OCI-M2 (cell line): ENCODE data around the gene VAV3.
"Not testable (repeated sequence)": the region's sequence is repeated elsewhere in the genome, so short reads cannot be mapped to it uniquely, and the experiment has no call there.

Experiments
- DNase-seq: peaks from one replicate; lab custom pipeline; 2025; ENCODE audit not compliant: unreplicated experiment; lab: John Stamatoyannopoulos, UW

Gene VAV3

DNA sequence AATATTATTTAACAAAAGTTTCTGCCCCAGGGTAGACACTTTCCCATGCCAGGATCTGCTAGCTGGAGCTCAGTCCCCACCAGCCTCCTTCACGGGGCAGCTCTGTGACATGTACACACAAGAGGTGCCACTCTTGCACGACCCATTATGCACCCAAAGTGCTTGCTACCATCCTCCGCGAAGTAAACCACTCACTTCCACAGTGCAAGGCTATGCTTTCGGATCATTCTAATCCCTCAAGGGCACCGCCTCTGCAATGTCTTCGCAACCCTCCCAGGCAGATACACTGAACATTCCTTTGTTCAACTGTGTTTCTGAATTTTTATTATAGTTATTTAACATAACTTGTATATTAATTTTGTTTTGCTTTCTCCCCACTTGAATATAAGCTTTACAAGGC, 303.8 kb downstream of the VAV3 start:
- no peak for DNase-seq

DNA sequence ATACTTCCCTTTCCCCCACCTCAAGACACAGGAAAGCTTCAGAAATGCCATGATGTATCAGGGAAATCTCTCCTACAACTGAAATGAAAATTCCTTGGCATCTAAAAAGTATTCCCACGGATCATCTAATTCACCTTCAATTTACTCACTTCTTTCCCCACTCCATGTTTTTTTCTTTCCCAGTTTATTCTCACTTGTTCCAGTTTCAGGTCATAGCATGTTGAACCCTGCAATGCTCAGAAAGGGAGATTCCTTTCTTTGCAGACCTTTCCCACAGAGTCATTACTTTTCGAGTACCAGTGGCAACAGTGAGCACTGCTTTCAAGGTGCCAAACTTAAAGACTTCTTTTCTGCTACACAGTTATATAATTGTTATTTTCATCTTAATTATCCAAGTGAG, 305.0 kb downstream of the VAV3 start:
- DNase-seq: no peak

DNA sequence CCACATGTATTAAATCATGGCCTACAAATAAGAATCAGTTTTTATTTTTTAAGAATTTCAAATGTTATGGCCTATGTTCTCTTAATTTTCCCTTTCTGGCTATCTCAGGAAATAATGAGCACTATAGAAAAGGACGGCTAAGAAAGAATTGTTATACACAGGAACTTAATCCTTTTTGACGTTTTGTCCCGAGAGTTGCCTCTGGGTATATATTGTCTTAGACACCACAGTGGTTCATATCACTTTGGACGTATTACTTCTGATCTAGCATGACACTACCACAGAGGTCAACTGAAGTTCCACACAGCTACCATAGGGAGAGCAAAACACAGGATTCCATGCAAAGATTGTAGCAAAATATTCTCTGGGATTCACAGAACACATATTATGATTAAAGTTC, 307.6 kb downstream of the VAV3 start:
- DNase-seq: no peak

DNA sequence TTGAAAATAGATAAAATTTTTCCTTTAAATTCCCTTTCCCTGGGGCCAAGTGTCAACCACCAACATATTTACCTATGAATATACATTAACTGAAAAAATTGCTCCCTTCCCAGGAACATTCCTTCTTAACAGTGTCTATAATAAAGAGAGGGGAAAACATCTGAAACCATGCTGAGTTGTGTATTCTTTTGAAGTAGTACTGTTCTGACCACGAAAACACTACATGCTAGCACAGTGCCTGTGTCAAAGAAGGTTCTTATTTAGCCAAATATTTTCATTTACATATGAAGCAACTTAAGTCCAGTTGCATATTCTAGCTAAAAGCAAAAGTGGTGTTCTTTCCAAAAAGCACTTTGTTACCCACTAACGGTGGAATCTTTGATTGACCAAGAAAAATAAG, 311.2 kb downstream of the VAV3 start:
- no peak for DNase-seq

DNA sequence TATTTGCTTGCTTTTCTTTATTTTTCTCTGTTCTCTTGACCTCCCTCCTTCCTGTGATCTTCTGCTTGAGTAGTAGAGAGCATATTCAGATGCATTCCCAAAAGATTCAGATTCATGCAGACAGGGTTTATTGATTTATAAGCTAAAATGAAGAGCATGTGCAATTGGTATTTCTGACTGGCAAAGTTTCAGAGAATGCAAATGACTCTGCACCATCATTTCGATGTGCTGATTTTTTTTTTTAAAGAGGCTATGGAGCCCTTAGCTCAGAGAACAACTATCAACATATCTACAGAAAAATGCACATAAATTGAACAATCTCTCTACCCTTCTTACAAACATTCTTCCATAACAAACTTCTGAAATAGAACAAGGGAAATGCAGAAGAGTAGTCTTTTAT, 312.0 kb downstream of the VAV3 start:
- DNase-seq: no peak

DNA sequence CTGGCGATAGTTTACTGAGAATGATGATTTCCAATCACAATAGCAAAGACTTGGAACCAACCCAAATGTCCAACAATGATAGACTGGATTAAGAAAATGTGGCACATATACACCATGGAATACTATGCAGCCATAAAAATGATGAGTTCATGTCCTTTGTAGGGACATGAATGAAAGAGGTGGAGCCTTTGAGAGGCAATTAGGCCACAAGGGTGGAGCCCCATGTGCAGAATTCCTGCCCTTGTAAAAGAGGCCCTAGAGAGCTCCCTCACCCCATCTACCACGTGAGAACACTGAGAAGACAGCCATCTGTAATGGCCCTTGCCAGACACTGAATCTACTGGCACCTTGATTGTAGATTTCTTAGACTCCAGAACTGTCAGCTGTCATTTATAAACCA, 314.2 kb downstream of the VAV3 start:
- DNase-seq: not testable (repeated sequence)

DNA sequence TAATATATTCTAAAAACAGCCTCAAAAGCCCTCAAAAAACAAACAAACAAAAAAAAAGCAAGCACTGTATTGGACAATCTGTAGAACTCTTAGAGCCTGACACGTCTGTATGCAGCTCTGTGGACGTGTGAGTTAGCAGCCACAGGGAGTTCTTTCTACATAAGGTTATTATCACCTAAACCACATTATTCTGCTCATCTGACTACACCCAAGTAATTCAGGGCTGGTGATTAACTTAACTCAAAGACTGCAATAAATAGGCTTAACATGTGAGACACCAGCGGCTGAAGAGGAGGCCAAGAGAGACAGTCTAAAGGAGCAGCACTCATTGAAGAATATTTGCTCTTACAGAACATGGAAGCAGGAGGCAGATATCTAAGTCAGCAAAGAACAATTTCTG, 316.0 kb downstream of the VAV3 start:
- DNase-seq: no peak

DNA sequence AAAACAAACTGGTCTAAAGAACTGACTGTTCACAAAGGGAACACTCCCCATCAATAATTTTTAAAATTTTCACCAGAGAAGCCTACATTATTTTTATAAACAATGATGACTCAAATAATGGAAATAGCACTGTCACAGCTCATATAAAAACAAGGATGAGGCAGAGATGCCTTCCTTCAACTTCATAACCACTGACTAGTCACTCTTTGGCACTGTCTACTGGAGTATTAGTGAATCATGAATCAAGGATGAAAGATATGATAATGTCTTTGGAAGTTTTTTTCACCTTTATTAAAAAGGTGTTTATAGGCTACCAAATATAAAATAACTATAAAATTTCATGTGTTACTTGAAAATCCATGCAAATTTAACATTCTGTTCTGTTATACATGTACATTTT, 316.9 kb downstream of the VAV3 start:
- no peak for DNase-seq

DNA sequence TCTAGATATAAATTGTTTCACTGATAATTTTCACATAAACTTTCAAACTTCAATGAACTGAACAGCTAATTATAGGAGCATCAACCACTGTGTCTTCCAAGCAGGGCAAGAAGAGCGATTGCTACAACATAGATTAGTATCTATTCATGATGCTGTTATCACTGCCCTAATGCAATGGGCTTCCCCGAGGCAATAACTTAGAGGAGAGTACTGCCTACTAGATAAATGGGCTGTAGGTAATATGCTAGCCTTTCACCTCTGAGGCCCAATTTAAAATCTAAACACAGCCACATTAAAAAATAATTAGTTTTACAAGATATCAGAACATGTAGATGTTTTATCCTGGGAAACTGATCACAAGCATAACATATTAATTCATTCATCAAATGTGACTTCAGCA, 318.0 kb downstream of the VAV3 start:
- no peak for DNase-seq

DNA sequence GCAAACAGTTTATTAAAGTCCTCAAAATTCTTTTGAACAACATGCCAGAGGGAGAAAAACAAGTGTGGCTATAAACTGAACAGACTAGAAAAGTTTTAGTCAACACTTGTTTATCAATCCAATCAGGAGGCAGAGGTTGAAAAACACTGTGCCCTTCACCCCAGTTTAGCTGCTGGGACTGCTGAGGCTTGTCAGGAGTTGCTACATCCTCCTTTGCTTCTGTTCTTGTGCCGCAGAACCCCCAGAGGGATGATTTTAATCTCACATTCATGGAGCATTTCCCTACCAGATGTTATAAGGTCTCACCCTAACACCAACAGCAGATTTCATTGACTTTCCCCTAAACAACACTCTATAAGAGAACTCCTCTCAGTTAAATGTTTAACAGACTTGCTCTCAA, 321.2 kb downstream of the VAV3 start:
- DNase-seq: no peak

DNA sequence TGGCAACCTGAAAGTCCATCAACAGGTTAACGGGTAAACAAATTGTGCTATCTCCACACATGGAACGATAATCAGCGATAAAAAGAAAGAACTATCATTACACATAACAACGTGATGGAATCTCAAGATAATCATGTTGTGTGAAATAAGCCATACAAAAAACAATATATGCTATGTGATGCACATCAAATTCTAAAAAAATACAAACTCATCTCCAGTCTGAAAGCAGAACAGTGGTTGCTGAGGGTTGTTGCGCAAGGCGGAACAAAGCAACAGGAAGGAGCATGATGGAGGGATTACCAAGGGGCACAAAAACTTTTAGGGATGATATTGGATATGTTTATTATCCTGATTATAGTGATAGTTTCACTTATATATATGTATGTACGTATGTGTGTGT, 324.8 kb downstream of the VAV3 start:
- no peak for DNase-seq

DNA sequence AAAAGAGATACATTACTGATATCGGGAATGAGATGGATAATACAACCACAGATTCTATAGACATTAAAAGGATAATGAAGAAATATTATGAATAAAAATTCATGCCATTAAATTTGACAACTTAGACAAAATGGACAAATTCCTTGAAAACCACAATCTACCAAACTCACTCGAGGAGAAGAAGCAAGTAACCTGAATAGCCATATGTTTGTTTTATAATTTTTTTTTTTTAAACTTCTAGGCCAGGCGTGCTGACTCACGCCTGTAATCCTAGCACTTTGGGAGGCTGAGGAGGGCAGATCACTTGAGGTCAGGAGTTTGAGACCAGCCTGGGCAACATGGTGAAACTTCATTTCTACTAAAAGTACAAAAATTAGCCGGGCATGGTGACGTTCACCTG, 327.9 kb downstream of the VAV3 start:
- DNase-seq: no peak

DNA sequence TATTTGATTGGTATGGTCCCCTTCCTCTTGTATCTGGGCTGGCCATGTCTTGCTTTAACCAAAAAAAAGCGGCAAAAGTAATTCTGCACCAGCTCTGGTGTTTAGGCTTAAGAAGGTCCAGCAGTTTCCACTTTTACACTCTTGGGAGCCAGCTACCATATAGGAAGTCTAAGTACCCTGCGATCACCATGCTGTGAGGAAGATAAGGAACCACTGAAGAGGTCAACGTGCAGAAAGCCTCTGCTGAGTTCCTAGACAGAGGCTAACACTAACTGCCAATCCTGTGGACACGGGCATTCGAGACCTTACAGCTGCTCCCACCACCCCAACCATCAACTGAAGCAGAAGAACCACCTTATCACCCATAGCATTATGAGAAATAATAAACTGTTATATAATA, 331.4 kb downstream of the VAV3 start:
- no peak for DNase-seq

DNA sequence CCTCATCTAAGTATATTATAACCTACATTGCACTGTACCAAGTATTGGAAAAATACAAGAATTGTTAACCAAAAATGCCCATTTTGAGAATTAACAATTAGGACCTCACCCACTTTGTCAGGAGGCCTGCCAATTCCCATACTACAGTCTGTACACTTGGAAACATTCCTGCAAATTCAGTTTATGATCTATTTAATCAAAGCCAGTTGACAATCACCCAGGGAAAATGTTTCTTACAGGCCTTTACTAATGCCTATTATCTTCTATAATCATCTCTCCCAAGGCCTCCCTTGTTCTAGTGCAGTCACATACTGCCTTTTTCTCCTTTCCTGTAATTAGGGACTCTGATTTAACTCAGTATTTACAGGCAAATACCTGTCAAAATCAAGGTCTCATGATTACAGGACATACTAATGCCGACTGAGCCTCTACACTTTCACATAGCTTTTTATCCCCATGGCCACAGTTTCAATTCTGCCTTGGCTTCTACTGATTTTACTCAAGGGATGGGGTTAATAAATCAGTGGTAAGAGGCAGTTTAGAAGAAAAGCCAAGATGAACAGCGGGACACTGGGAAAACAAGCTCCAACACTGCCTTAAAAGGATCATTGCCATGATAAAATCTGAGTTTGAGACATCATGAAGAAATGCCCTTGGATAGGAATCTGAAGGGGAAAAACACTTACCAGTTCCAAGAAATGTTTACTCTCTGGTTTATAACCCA, 338.7 kb downstream of the VAV3 start:
- no peak for DNase-seq

DNA sequence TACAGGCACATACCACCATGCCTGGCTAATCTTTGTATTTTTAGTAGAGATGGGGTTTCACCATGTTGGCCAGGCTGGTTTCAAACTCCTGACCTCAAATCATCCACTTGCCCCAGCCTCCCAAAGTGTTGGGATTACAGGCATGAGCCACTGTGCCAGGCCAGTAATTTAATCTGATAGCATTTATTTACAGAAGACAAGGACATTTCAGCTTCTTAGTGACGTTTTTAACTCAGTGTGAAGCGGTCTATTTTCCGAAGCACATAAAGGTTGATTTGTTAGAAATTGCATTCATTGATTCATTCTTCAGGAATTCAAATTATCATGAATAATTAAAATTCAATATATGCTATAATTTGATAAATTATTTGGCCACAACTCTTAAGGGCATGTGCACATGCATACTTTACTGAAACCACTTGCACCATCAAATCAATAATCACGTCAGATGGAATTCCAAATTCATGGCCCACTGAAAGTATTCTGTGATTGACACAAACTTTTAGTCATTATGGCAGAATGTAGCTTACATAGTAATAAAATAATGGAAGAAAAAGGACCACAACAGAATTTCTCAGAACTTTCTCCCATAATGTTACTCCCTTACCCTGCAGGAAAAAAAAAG, 339.5 kb downstream of the VAV3 start:
- DNase-seq: no peak

DNA sequence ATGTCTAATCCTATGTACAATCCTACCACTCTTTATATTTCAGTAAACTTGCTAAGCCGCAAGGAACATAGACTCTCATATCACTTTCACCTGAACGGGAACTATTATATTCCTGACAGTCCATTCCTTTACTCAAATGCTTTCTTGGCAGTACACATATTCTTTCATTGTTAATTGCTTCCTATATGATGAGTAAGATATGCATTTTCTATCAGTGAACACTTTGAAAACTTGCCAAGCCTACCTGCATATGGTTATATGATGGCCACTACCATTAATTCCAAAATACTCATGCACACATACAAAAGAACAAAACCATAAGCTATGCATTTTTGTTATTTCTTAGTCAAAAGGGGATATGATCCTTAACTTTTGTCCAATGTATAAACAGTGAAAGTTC, 341.5 kb downstream of the VAV3 start:
- no peak for DNase-seq

DNA sequence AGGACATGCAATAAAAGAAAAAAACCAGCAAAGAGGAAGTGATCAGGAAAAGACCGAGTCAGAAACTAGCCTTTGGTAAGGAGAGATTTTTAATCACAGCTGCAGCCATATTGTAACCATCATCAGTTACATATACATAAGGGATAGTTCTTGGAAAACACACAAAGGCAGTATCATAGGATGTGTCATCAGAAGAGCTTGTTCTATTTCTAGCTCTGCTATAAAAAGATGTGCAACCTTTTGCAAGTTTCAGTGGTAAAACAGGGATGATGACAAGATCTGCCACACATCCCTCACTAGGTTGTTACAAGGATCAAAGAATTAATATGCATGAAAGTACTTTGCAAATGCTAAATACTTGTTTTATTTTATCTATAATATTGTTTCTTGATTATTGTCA, 342.0 kb downstream of the VAV3 start:
- no peak for DNase-seq

DNA sequence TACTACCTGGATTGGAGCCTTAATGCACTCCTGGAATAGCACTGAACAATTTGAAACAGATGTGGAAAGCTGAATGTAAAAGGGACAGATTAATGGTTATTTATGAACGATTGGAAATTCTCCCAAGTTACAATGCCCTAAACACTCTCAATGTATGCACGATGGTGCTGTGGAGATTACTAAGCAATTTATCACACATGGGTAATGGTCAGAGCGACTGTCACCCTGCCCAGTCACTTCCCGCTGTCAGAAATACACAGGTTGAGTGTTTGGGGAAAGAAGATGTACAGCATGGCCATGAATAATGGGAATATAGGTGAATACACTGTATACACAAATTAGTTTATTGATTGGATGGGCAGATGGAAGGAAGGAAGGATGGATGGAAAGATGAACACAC, 342.4 kb downstream of the VAV3 start:
- DNase-seq: no peak

DNA sequence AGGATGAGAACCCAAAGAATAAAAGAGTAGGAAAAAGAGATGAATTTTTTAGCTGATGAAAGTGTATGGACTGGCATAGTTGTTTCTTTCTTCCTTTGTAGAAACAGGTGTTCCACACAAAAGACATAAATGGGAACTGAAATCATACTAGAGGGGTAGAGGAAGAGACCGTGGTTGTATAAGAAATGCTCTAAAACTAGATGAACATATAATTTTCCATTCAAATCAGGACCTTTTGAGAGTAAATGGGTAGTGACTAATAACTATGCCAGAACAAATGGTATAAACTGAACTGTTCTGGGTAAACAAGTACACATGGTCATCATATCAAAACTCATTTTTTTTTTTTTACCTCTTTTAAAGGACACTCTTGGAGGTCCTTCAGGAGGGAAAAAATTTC, 344.2 kb downstream of the VAV3 start:
- no peak for DNase-seq

DNA sequence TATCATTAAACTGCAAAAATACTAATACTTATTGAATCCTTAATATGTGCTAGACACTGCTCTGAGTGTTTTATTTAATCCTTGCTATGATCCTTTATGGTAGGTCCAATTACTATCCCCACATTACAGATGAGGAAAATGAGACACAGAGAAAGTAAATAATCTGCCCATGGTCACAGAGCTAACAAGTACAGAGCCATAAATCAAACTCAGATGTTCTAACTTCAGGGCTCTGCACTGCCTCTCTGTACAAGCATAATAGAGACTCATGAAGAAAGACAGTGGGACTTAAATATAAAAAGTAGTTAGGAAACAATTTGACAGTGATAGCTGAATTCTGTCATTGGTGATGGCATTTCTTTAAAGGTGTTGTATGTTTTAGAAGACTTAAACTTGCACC, 346.4 kb downstream of the VAV3 start:
- DNase-seq: no peak

DNA sequence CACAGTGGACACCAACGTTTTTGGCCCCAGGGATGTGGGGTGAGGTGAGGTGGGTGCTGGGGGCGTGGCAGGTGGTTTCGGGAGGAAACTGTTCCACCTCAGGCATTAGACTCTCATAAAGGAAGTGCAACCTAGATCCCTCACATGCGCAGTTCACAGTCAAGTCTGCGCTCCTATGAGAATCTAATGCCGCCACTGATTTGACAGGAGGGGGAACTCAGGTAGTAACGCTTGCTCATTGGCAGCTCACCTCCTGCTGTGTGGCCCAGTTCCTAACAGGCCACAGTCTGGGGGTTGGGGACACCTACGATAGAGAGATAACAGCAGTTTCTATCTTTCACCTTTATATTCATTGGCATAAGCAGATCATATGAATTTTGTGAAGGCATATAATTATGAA, 347.1 kb downstream of the VAV3 start:
- DNase-seq: no peak

DNA sequence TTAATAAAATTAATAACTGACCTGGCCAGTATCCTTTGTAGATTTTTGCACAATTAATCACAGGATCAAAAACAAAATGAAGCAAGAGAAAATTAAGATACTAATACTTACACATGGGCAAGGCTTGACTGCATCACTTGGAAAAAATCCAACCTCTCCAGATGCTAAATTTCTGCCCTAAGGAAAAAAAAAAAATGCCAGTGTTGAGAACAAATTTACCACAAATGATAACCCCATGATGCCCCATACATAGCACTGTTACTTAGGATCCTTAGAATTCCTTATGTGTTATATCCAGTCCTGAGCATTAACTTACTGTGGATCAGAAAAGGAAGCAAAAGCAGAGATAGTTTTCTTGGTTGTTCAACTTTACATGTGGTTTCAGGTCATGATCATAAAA, 347.5 kb downstream of the VAV3 start:
- DNase-seq: no peak

DNA sequence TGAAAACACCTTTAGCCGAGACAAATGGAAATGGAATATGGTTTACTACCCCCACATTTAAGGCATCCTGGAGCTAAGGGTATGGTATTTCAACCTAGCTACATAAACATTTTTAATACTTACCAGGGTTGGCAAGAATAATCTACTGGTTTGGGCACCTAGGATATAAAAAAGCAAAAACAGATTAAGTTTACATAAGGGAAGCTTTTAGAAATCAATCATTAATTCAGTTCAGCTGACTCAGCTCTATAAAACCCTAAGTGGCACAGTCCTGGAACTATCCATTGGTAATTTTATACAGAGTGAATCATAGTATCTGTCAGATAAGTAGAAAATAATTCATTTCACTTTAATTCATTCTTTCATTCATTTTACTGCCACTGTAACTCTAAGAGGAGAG, 355.2 kb downstream of the VAV3 start:
- no peak for DNase-seq
